Endothelial cell of umbilical vein (primary cell): ENCODE results near the gene TMCO1. TPM values are rescaled to one million over a fixed set of nuclear protein-coding genes. Genes with fewer than 3 reads are reported as not detected.

ENCODE experiments used
- BruUV-seq: library from RNA; stranded (reverse); fragments of 400-500 nt; replicated peaks from 2 replicates; lab custom pipeline; 2021; lab: Mats Ljungman, UMichigan
- CTCF ChIA-PET: fragments of 300-600, 350-600 bp; sonication (Branson Sonifier 250); formaldehyde crosslinking; loops from one replicate; lab custom pipeline; 2021; ENCODE audit warnings: antibody characterized with exemption, inconsistent platforms; lab: Charles Lee
- POLR2A ChIA-PET: fragments of 300-600, 350-600 bp; sonication (Branson Sonifier 250); formaldehyde crosslinking; loops from one replicate; lab custom pipeline; 2021; ENCODE audit warnings: antibody characterized with exemption, inconsistent platforms; lab: Charles Lee
- DNase-seq: peaks from one replicate; pipeline ENCODE4 v3.0.0-alpha.2; 2011; ENCODE audit warnings: low read depth, low spot score
- FAIRE-seq: peaks from 2 replicates; lab custom pipeline; 2011; peaks lifted over from hg19 to GRCh38; lab: Jason Lieb, UNC
- H2AFZ ChIP-seq: 2 replicates; pipeline ENCODE4 v1.6.0; 2012; ENCODE audit warnings: low read depth, low read length, control low read depth, inconsistent platforms
- H3K27ac ChIP-seq: 2 replicates; pipeline ENCODE4 v1.5.1; 2011; ENCODE audit warnings: low read depth, mild to moderate bottlenecking, control low read depth, low read length, moderate library complexity; ENCODE audit not compliant: insufficient read depth
- H3K27me3 ChIP-seq, 2 experiments: 2 replicates each; pipeline versions ENCODE4 v1.6.0 to v1.6.1; 2011; ENCODE audit warnings: low read length in 2 of 2, mixed read lengths in 1 of 2; ENCODE audit not compliant: control insufficient read depth in 2 of 2, insufficient read depth in 2 of 2
- H3K36me3 ChIP-seq, 2 experiments: 2 replicates in 1 of 2; 3 replicates in 1 of 2; pipeline ENCODE4 v1.5.1; 2011; ENCODE audit warnings: low read length in 2 of 2, mild to moderate bottlenecking in 1 of 2, moderate library complexity in 1 of 2; ENCODE audit not compliant: control insufficient read depth in 2 of 2, insufficient read depth in 2 of 2; ENCODE audit errors: extremely low read depth in 1 of 2
- H3K4me1 ChIP-seq: 3 replicates; pipeline ENCODE4 v1.5.1; 2011; ENCODE audit warnings: mild to moderate bottlenecking, low read length; ENCODE audit not compliant: control insufficient read depth, insufficient read depth; ENCODE audit errors: extremely low read depth
- H3K4me2 ChIP-seq: 2 replicates; pipeline ENCODE4 v1.6.1; 2011; ENCODE audit warnings: low read length, control low read depth, mixed read lengths; ENCODE audit not compliant: insufficient read depth
- H3K4me3 ChIP-seq, 3 experiments: fragments of 200-600 bp in 1 of 3; sonication (generic), shearing (Covaris generic) in 1 of 3; replicated peaks in 1 of 3; 2 replicates each; pipeline ENCODE4 v1.5.1; 2011 to 2016; ENCODE audit warnings: control low read depth in 3 of 3, low read length in 3 of 3, mild to moderate bottlenecking in 2 of 3, inconsistent platforms in 1 of 3, low read depth in 1 of 3, moderate library complexity in 1 of 3; ENCODE audit not compliant: insufficient read depth in 1 of 3
- H3K79me2 ChIP-seq: 2 replicates; pipeline ENCODE4 v1.6.0; 2012; ENCODE audit warnings: low read length, inconsistent platforms; ENCODE audit not compliant: control insufficient read depth, insufficient read depth
- H3K9ac ChIP-seq: replicated peaks from 2 replicates; pipeline ENCODE3; 2011; ENCODE audit warnings: low read length, control low read depth; ENCODE audit not compliant: insufficient read depth; ENCODE audit errors: extremely low read depth
- H3K9me1 ChIP-seq: replicated peaks from 3 replicates; pipeline ENCODE4 v1.6.0; 2011; ENCODE audit warnings: mild to moderate bottlenecking, low read length; ENCODE audit not compliant: control insufficient read depth, insufficient read depth; ENCODE audit errors: extremely low read depth
- H3K9me3 ChIP-seq: replicated peaks from 2 replicates; pipeline ENCODE4 v1.5.1; 2012; ENCODE audit warnings: low read length, inconsistent platforms; ENCODE audit not compliant: control insufficient read depth, insufficient read depth
- H4K20me1 ChIP-seq: replicated peaks from 2 replicates; pipeline ENCODE3; 2011; ENCODE audit warnings: mild to moderate bottlenecking, low read length; ENCODE audit not compliant: control insufficient read depth, insufficient read depth; ENCODE audit errors: extremely low read depth
- CTCF ChIP-seq, 2 donors: IDR thresholded peaks; 1 replicate in 1 of 2; 2 replicates in 1 of 2; pipeline ENCODE4 v1.5.1; 2011; ENCODE audit warnings: low read length in 2 of 2, mild to moderate bottlenecking in 2 of 2, moderate library complexity in 2 of 2, control low read depth in 1 of 2, inconsistent platforms in 1 of 2, low read depth in 1 of 2; ENCODE audit not compliant: insufficient read depth in 1 of 2; ENCODE audit errors: extremely low read depth in 1 of 2
- EZH2 ChIP-seq: IDR thresholded peaks from 2 replicates; pipeline ENCODE4 v1.6.1; 2012; ENCODE audit warnings: borderline replicate concordance, low read depth, mild to moderate bottlenecking, moderate library complexity, low read length, inconsistent platforms; ENCODE audit not compliant: severe bottlenecking
- GATA2 ChIP-seq: IDR thresholded peaks from 2 replicates; pipeline ENCODE4 v1.7.0; 2011; ENCODE audit warnings: low read depth, mild to moderate bottlenecking, moderate library complexity, mixed read lengths, low read length; ENCODE audit not compliant: insufficient read length, insufficient read depth
- JUN ChIP-seq: IDR thresholded peaks from 2 replicates; pipeline ENCODE4 v1.6.1; 2011; ENCODE audit warnings: borderline replicate concordance, low read depth; ENCODE audit not compliant: insufficient read length, insufficient read depth
- MAX ChIP-seq: IDR thresholded peaks from 2 replicates; pipeline ENCODE4 v1.6.1; 2011; ENCODE audit not compliant: insufficient read depth, insufficient read length
- MYC ChIP-seq: IDR thresholded peaks from one replicate; pipeline ENCODE4 v1.6.1; 2011; ENCODE audit warnings: mild to moderate bottlenecking, low read depth, low read length
- POLR2A ChIP-seq: IDR thresholded peaks from 2 replicates; pipeline ENCODE4 v1.6.1; 2012; ENCODE audit warnings: low read depth, mild to moderate bottlenecking, control low read depth, low read length
- POLR2AphosphoS5 ChIP-seq: IDR thresholded peaks from 2 replicates; pipeline ENCODE4 v1.6.1; 2012; ENCODE audit warnings: low read depth, mild to moderate bottlenecking, control low read depth, low read length, moderate library complexity; ENCODE audit not compliant: insufficient read depth
- dilution Hi-C: fragments of 300-500 bp; cut with MboI; formaldehyde crosslinking; loops from one replicate; pipeline ENCODE4 v1.15.0; 2019; ENCODE audit warnings: low sequenced_read_pairs; ENCODE audit not compliant: extremely low pct_ligation_motif_present
- intact Hi-C: fragments of 100-400 bp; cut with micrococcal nuclease; formaldehyde crosslinking; loops from one replicate; pipeline ENCODE4 v1.10.0; 2022
- polyA plus RNA-seq, 4 experiments: library from polyadenylated mRNA; depleted of rRNA in 3 of 4; stranded (reverse) in 3 of 4; unstranded in 1 of 4; fragments of >200 nt; gene quantifications; 2 replicates each; pipeline versions ENCODE4 v1.2.1 to v1.2.3, GENCODE V29; 2011 to 2012; ENCODE audit warnings: missing spikeins in 1 of 4
- total RNA-seq: library from RNA; stranded (reverse); gene quantifications from 2 replicates; pipeline ENCODE4 v1.2.3, GENCODE V29; 2021

The TMCO1 gene
- total and polyA plus RNA-seq, 2 donors (not counting 3 experiments of a cell fraction or from before 2014, with no cell fraction given): 86.0 to 93.4 TPM

GRCh38 chr1:165737196-165737595 lies 31.5 kb downstream of the TMCO1 start:
- H3K4me2 ChIP-seq: no peak overlapping the region
- dilution Hi-C loops: no loop called here
- no peaks in the 10 kb centered on the region for H3K27me3 ChIP-seq
- no peak overlapping the region for H3K4me3 ChIP-seq
- no peak overlapping the region for H3K27ac ChIP-seq
- no peak for TF ChIP-seq MAX
- no peak for TF ChIP-seq JUN
- TF ChIP-seq MYC: no peak
- no peak for TF ChIP-seq GATA2
- TF ChIP-seq CTCF (IDR thresholded peaks at IDR 0.05; ENCODE audit: extremely low read depth in 1 of 2, insufficient read depth in 1 of 2, low read depth in 1 of 2, low read length in 2 of 2): no peak
- TF ChIP-seq POLR2AphosphoS5: no peak
- no peak for TF ChIP-seq EZH2
- no peak for TF ChIP-seq POLR2A
- no TSS peak for BruUV-seq
- intact Hi-C loops: no loop called here
- no peaks in the 10 kb centered on the region for H3K9me1 ChIP-seq
- H3K36me3 ChIP-seq: peaks cover 5 to 6% of the 10 kb centered on the region in 2 experiments
- POLR2A ChIA-PET: no interaction called here
- no peak for FAIRE-seq
- CTCF ChIA-PET: interaction anchor here (1.1 to 2.0 kb wide), 2 partner anchors 32 to 135 kb away, joined by 3 to 6 read pairs; partner anchors contain the start of gene TMCO1
- no peaks in the 10 kb centered on the region for H3K79me2 ChIP-seq
- no peak overlapping the region for H2AFZ ChIP-seq
- no peaks in the 10 kb centered on the region for H3K9me3 ChIP-seq
- DNase-seq: no peak
- H3K9ac ChIP-seq: no peak overlapping the region
- H3K4me1 ChIP-seq: no peaks in the 10 kb centered on the region
- H4K20me1 ChIP-seq: no peaks in the 10 kb centered on the region
